Astrocyte of the cerebellum (primary cell): ENCODE data around the gene RPP40.

ENCODE experiments used
- DNase-seq: peaks from one replicate; pipeline ENCODE4 v3.0.0-alpha.2; 2011; ENCODE audit warnings: low read depth
- H3K4me3 ChIP-seq: 2 replicates; pipeline ENCODE4 v1.5.1; 2011; ENCODE audit warnings: mild to moderate bottlenecking, low read depth, low read length, moderate library complexity
- in situ Hi-C: cut with HindIII; loops from 2 replicates; pipeline ENCODE4 v1.10.0; 2017; ENCODE audit warnings: low sequenced_read_pairs
- TF ChIP-seq, protein P1 (sequence below): IDR thresholded peaks from 2 replicates; pipeline ENCODE4 v1.5.1; 2012; ENCODE audit warnings: low read length, low read depth, moderate library complexity, mild to moderate bottlenecking; ENCODE audit errors: missing control alignments

RPP40 gene

DNA sequence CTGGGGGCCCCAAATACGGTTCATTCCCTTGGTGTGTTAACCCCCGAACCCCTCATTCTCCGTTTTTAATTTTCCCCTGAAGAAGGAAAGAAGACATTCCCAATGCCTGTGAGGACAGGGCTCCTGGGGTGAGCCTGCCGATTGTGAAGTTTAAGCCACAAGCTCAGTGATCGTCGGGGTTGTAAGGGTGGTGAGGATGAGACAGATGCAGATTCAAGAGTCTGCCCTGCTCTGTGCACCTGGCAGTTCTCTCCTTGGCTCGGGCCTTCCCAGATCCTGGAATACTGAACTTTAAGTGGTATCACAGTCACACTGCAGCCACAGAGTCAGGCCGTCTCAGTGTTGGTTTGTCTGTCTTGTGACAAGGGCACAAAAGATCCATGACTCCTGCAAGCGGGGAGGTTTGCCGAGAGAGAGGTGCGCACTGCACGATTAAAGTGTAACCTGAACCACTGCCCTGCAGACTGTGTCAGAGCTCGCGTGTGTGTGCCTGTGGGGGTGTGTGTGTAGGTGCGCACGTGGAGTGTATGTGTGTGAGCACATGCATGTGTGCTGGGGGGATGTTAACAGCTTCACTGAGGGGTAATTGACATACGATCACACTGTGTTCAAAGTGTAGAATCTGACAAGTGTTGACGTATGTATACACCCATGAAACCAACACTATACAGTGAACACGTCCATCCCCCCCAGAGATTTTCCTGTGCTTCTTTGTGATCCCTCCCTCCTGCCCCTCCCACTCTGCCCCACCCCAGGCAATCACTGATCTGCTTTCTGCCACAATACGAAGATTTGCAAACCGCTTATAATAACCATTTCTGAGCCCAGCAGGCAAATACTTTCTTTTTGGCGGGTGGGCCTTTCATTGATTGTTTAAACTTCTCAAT is 38.9 kb downstream of the RPP40 start:
- TF ChIP-seq, protein P1, sequence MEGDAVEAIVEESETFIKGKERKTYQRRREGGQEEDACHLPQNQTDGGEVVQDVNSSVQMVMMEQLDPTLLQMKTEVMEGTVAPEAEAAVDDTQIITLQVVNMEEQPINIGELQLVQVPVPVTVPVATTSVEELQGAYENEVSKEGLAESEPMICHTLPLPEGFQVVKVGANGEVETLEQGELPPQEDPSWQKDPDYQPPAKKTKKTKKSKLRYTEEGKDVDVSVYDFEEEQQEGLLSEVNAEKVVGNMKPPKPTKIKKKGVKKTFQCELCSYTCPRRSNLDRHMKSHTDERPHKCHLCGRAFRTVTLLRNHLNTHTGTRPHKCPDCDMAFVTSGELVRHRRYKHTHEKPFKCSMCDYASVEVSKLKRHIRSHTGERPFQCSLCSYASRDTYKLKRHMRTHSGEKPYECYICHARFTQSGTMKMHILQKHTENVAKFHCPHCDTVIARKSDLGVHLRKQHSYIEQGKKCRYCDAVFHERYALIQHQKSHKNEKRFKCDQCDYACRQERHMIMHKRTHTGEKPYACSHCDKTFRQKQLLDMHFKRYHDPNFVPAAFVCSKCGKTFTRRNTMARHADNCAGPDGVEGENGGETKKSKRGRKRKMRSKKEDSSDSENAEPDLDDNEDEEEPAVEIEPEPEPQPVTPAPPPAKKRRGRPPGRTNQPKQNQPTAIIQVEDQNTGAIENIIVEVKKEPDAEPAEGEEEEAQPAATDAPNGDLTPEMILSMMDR, result no peak
- DNase-seq, result no peak
- in situ Hi-C loops, result no loop called here
- H3K4me3 ChIP-seq, result no peak overlapping the region

DNA sequence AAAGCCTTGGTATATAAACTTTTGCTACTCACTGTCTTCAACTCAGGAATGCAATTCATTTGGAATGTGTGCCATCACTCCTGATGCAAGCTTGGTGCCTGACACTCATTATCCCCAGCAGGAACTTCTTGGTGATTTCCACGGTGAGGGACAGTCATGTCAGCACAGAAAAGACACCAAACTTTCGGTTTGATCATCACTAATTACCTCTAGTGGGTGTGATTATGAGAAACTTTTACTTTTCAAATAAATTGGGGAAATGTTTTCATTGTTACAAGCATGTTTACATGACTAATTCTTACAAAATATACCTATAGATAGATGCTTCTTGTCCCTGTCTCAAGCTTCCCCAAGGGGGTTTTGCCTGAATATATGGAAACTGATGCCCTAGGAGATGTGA is 40.9 kb downstream of the RPP40 start:
- no peak overlapping the region for H3K4me3 ChIP-seq
- TF ChIP-seq, protein P1, result no peak
- in situ Hi-C loops, result no loop called here
- DNase-seq, result no peak

DNA sequence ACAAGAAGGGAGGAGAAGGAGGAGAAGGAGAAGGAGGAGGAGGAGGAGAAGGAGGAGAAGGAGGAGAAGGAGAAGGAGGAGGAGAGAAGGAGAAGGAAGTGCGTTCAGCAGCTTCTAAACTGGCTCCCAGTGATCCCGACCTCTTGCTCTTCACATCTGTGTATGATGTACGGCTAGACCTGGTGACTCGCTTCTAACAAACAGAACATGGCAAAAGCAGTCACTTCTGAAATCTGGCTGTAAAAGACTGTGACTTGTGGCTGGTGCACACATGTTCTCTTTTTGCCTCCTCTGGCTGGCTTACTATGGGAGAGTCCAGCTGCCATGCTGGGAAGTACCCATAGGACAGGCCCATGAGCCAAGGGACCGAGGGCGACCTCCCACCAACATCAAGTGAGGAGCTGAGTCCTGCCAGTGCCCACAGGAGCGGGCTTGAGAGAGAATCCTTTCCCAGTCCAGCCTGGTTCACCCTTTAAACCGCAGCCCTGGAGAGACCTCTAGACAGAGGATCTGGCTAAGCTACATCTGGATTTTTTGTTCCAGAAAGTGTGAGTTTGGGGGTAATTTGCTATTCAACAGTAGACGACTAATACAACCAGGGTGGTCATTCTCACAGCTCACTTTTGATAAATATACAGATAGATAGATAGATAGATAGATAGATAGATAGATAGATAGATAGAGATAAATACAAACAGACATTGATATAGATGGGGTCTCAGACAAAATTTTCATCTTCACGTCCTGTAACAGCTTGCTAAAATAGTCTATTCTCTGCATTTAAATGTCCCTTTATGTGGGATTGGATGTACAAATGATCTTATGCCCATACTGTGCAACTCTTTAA is 42.3 kb downstream of the RPP40 start:
- in situ Hi-C loops, result no loop called here
- TF ChIP-seq, protein P1, result no peak
- no peak for DNase-seq
- H3K4me3 ChIP-seq, result no peak overlapping the region

DNA sequence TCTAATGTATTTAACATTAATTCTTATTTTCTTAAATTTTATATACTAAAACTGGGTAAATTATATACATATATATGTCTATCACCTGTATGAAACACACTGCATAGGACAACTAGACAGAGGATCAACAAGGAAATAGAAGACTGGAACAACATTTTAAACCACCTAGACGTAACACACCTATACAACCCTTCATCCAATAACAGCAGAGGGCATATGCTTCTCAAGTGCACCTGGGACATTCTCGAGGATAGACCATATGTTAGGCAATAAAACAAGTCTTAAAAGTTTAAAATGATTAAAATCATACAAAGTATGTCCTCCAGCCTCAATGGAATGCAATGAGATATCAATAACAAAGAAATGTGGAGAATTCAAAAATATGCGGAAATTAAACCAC is 45.2 kb downstream of the RPP40 start:
- H3K4me3 ChIP-seq, result no peak overlapping the region
- DNase-seq, result no peak
- in situ Hi-C loops, result no loop called here
- TF ChIP-seq, protein P1, result no peak

DNA sequence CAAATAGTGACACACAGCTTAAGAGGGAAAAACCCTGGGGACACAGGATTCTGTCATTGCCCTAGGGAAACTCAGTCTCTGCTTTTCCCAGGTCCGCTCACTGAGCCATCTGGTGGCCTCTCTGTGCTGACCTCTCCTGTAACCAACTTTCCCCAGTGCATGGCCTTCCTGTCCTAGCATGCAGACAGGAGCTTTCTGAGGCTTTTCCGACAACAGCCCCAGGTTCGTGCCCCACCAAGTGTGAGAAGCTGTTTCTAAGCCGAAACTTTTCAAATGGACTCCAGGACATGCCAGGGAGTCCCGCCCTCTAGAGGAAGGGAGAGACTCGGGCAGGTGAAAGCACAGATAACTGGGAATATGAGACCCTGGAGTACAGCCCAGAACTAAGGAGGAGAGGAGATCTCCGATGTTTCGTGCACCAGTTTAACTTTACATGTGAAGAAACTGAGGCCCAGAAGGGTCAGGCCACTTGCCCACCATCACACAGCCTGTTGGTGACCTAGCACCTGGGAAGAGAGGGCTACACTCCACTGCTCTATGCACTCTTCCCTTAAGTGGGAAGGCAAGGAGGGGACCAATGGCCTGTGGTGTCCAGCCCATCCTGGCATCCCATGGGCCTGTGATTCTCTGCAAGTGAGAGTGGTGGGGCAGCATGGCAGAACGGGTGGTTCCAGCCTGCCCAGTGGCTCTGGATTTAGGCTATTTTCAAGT is 46.2 kb downstream of the RPP40 start:
- TF ChIP-seq, protein P1, result peak; percentile 29
- DNase-seq, result no peak
- in situ Hi-C loops, result no loop called here
- H3K4me3 ChIP-seq, result no peak overlapping the region

DNA sequence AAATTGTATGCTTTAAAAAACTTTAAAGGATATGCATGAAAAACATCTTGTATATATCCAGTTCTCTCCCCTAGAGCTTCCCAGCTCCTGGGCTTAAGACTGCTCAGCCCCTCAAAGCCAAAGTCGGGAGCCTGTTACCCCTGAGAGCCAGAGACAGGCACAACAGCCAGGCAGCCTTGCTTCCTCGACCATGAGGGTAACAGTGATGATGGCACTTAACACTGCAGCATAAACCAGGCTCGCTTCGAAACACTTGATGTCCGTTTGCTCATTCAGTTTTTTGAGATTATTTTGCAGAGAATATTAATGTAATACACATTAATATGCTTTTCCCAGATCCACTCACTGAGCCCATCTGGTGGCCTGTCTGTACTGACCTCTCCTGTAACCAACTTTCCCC is 47.2 kb downstream of the RPP40 start:
- no peak for DNase-seq
- TF ChIP-seq, protein P1, result no peak

More for the DNA sequence above, 47.2 kb downstream of the RPP40 start:
- in situ Hi-C loops, result no loop called here
- no peak overlapping the region for H3K4me3 ChIP-seq
